ENCODE measurements around the gene AZGP1.

DNA sequence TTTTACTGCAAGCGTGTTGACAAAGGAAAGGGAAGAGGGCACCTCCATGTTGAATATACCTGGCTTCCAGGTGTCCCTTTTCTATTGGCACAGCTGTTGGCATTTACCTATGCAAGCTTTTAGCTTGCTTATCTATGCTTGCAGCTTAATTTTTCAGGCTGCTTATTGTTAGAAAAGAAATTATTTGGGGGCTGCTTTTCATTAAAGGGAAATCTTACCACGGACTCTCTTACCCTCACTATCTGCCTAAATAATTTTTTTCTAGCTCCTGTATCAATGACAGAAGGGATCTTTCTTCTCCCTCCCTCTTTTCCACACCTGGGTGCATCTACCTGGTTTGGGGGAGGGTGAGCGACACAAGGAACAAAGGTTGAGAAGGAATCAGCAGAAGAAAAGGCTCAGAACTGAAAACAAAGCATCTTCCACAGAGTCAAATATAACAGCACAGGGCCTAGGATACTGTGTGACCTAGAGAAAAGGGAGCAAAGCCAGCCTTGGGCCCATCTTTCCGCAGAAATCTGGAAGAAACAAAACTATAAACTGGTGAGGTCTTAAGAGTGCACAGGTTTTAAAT is 31.2 kb downstream of the AZGP1 start:
- TF ChIP-seq, protein P1, sequence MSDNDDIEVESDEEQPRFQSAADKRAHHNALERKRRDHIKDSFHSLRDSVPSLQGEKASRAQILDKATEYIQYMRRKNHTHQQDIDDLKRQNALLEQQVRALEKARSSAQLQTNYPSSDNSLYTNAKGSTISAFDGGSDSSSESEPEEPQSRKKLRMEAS (IDR thresholded peaks at IDR 0.05), result no peak
- no peak for TF ChIP-seq TCF12 (IDR thresholded peaks at IDR 0.05; ENCODE audit: low read depth)
- TF ChIP-seq EGR1 (IDR thresholded peaks at IDR 0.05), result no peak
- TF ChIP-seq EP300 (IDR thresholded peaks at IDR 0.05; ENCODE audit: borderline replicate concordance), result no peak
- TF ChIP-seq CEBPB (IDR thresholded peaks at IDR 0.05), result no peak
- TF ChIP-seq YY1 (IDR thresholded peaks at IDR 0.05; ENCODE audit: low read depth), result no peak
- TF ChIP-seq RAD21 (IDR thresholded peaks at IDR 0.05; ENCODE audit: low read depth), result no peak
- TF ChIP-seq FOXM1 (IDR thresholded peaks at IDR 0.05; ENCODE audit: borderline replicate concordance, low read depth), result no peak

Measured in Ishikawa (cell line).